Measurements from ENCODE around the gene WDFY4.

- TF ChIP-seq CTCF (IDR thresholded peaks at IDR 0.05), result no peak
- TF ChIP-seq REST (IDR thresholded peaks at IDR 0.05; ENCODE audit: insufficient read depth in 1 of 2, low read depth in 2 of 2, low read length in 1 of 2), result no peak
- TF ChIP-seq SIN3A (IDR thresholded peaks at IDR 0.05; ENCODE audit: borderline replicate concordance, insufficient read depth, low read depth, low read length), result no peak
- TF ChIP-seq POLR2AphosphoS5 (IDR thresholded peaks at IDR 0.05; ENCODE audit: low read depth, low read length), result no peak
- TF ChIP-seq TCF7L2 (IDR thresholded peaks at IDR 0.05; ENCODE audit: low read depth, low read length), result no peak
Observed at GRCh38 chr10:48820699-48821098, 136.0 kb downstream of the WDFY4 start.
